ENCODE results near the gene GTPBP8. TPM values are rescaled to one million over a fixed set of nuclear protein-coding genes. Genes with fewer than 3 reads are reported as not detected.
"Not testable (repeated sequence)": the region's sequence is repeated elsewhere in the genome, so short reads cannot be mapped to it uniquely, and the experiment has no call there.

Gene GTPBP8
- total RNA-seq, 1 experiment from 2014 or later, result 16.4 TPM

DNA sequence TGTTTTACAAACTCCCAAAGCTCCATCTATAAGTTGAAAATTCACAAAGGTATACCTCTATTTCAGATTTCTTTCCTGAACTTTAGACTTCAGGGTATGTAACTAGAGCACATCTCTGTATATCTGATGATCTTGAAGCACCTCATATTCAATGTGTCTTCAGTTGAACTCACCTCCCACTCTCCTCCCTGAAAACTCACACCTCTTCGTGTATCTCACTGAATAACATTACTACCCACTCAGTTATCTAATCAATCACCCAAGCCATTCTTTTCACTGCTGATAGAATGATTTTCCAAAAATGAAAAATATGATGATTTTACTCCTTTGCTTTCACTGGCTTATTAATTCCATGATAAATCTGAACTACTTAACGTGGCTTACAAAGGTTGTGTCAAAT, 52.9 kb downstream of the GTPBP8 start:
- RAD21 ChIA-PET (ENCODE audit: low non-redundant PET in 1 of 2, low total read pairs in 2 of 2, uncharacterized antibody in 2 of 2, unreplicated experiment in 2 of 2), result no interaction called here

DNA sequence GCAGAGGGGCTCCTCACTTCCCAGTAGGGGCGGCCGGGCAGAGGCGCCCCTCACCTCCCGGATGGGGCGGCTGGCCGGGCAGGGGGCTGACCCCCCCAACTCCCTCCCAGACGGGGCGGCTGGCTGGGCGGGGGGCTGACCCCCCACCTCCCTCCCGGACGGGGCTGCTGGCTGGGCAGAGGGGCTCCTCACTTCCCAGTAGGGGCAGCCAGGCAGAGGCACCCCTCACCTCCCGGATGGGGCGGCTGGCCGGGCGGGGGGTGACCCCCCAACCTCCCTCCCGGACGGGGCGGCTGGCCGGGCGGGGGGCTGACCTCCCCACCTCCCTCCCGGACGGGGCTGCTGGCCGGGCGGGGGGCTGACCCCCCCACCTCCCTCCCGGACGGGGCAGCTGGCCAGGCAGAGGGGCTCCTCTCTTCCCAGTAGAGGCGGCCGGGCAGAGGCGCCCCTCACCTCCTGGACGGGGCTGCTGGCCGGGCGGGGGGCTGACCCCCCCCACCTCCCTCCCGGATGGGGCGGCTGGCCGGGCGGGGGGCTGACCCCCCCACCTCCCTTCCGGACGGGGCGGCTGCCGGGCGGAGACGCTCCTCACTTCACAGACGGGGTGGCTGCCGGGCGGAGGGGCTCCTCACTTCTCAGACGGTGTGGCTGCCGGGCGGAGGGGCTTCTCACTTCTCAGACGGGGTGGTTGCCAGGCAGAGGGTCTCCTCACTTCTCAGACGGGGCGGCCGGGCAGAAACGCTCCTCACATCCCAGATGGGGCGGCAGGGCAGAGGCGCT, 55.6 kb downstream of the GTPBP8 start:
- H4K20me1 ChIP-seq (ENCODE audit: insufficient read depth); H3K9me3 ChIP-seq (ENCODE audit: control insufficient read depth in 1 of 2, insufficient read depth in 1 of 2, low read depth in 1 of 2, low read length in 2 of 2); H2AFZ ChIP-seq (ENCODE audit: low read depth, low read length, poor library complexity, severe bottlenecking); BruUV-seq (replicated peaks); H3K4me3 ChIP-seq (replicated peaks in 1 of 2; ENCODE audit: low read depth in 1 of 2, low read length in 2 of 2); H3K9ac ChIP-seq (ENCODE audit: low read length); intact Hi-C loops (cut with micrococcal nuclease); H3K27me3 ChIP-seq (ENCODE audit: insufficient read depth, low read length); POLR2A ChIA-PET; H3K27ac ChIP-seq (ENCODE audit: low read depth, low read length); H3K36me3 ChIP-seq (ENCODE audit: control insufficient read depth in 1 of 2, insufficient read depth in 2 of 2, low read length in 2 of 2); H3K4me2 ChIP-seq (ENCODE audit: low read length); DNase-seq (ENCODE audit: low read depth, low spot score); ATAC-seq; H3K79me2 ChIP-seq (ENCODE audit: insufficient read depth, low read length); CTCF ChIA-PET; H3K4me1 ChIP-seq (ENCODE audit: control insufficient read depth in 1 of 2, insufficient read depth in 2 of 2, low read length in 2 of 2); RAD21 ChIA-PET (ENCODE audit: low non-redundant PET in 1 of 2, low total read pairs in 2 of 2, uncharacterized antibody in 2 of 2, unreplicated experiment in 2 of 2); H3K9me2 ChIP-seq (ENCODE audit: insufficient read depth): not testable (repeated sequence)

More for the DNA sequence above, 52.9 kb downstream of the GTPBP8 start:
- ChIA-PET CTCF (interaction anchor here (1.3 kb wide), 1 partner anchor 244 kb away, joined by 3 read pairs; no protein-coding TSS in a partner anchor), POLR2A (no interaction called here)
- no peak for ATAC-seq
- no peak for DNase-seq (ENCODE audit: low read depth, low spot score)
- Histone ChIP-seq H4K20me1 (ENCODE audit: insufficient read depth) (no peaks in the 10 kb centered on the region), H3K4me3 (replicated peaks in 1 of 2; ENCODE audit: low read depth in 1 of 2, low read length in 2 of 2) (no peak overlapping the region), H3K9me2 (ENCODE audit: insufficient read depth) (no peaks in the 10 kb centered on the region), H3K36me3 (ENCODE audit: control insufficient read depth in 1 of 2, insufficient read depth in 2 of 2, low read length in 2 of 2) (no peaks in the 10 kb centered on the region), H3K4me1 (ENCODE audit: control insufficient read depth in 1 of 2, insufficient read depth in 2 of 2, low read length in 2 of 2) (no peaks in the 10 kb centered on the region), H3K27me3 (ENCODE audit: insufficient read depth, low read length) (no peaks in the 10 kb centered on the region; the same call in 1 of the 2 replicates), H3K27ac (ENCODE audit: low read depth, low read length) (no peak overlapping the region), H3K9me3 (ENCODE audit: control insufficient read depth in 1 of 2, insufficient read depth in 1 of 2, low read depth in 1 of 2, low read length in 2 of 2) (no peaks in the 10 kb centered on the region), H3K4me2 (ENCODE audit: low read length) (no peak overlapping the region), H3K79me2 (ENCODE audit: insufficient read depth, low read length) (no peaks in the 10 kb centered on the region), H2AFZ (ENCODE audit: low read depth, low read length, poor library complexity, severe bottlenecking) (no peak overlapping the region), H3K9ac (ENCODE audit: low read length) (no peak overlapping the region)
- TF ChIP-seq TCF7L2 (IDR thresholded peaks at IDR 0.05; ENCODE audit: borderline replicate concordance, extremely low read depth, insufficient read depth, insufficient read length), result no peak
- BruUV-seq (replicated peaks), result no TSS peak
- intact Hi-C loops (cut with micrococcal nuclease), result no loop called here

Measured in HCT116 (cell line).